Stimulated activated naive CD8-positive, alpha-beta T cell treated with anti-CD3 and anti-CD28 coated beads, Interleukin-15, amount 100 ng/mL, for 72 hours (primary cell): ENCODE data around the gene SMIM24.

ENCODE experiments used
- ATAC-seq: fragments of 150-1000 bp; cut with Tn5 transposase; 2 replicates; pipeline ENCODE4 v1.10.0; 2021; ENCODE audit warnings: mild to moderate bottlenecking, moderate library complexity
- DNase-seq, 2 donors: peaks; one replicate each; pipeline ENCODE4 v3.0.0; 2021 to 2022
- H3K27ac Mint-ChIP-seq, 2 donors: one replicate each; pipeline ENCODE4 v1.8.0; 2022; ENCODE audit warnings: mild to moderate bottlenecking in 2 of 2, mixed read lengths in 2 of 2, moderate library complexity in 2 of 2
- H3K27me3 Mint-ChIP-seq: one replicate; pipeline ENCODE4 v1.8.0; 2022; ENCODE audit warnings: mixed read lengths
- H3K4me1 Mint-ChIP-seq: one replicate; pipeline ENCODE4 v1.8.0; 2022; ENCODE audit warnings: mild to moderate bottlenecking, mixed read lengths
- H3K4me3 Mint-ChIP-seq, 2 donors: one replicate each; pipeline ENCODE4 v1.8.0; 2022; ENCODE audit warnings: mild to moderate bottlenecking in 2 of 2, mixed read lengths in 2 of 2, moderate library complexity in 1 of 2
- H3K9me3 Mint-ChIP-seq, 2 donors: one replicate each; pipeline ENCODE4 v1.8.0; 2022; ENCODE audit warnings: mixed read lengths in 2 of 2

Gene SMIM24

GRCh38 chr19:3471954-3472655 lies 8.2 kb downstream of the SMIM24 start:
- Mint-ChIP-seq H3K4me1 (no peaks in the 10 kb centered on the region), H3K9me3 (peaks cover 0 to 14% of the 10 kb centered on the region in 2 donors), H3K27me3 (no peaks in the 10 kb centered on the region), H3K27ac (no peak overlapping the region), H3K4me3 (no peak overlapping the region)
- DNase-seq (peak; percentile 44 to 48), ATAC-seq (peak; percentile 44)

DNA sequence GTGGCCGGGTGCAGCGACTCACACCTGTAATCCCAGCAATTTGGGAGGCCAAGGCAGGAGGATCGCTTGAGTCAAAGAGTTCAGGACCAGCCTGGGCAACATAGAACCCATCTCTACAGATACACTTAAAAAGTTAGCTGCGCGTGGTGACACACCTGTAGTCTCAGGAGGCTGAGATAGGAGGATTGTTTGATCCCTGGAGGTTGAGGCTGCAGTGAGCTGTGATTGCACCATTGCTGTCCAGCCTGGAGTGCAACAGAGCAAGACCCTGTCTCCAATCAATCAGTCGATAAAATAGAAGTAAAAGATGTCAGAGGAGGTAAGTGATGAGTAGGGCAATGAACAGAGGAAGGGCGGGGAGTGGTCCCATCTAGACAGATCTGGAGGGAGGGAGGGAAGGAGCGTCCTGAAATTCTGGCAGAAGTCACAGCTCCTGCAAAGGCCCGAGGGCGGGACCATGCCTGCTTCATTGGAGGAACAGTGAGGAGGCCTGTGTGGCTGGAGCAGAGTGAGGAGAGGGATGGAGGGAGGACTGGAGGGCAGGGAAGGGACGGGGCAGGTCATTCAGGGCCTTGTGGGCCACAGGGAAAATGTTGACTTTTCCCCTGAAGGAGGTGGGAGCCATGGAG lies 9.7 kb downstream of the SMIM24 start:
- no peaks in the 10 kb centered on the region for H3K4me1 Mint-ChIP-seq
- peaks cover 0 to 14% of the 10 kb centered on the region in 2 donors for H3K9me3 Mint-ChIP-seq
- H3K4me3 Mint-ChIP-seq: no peak overlapping the region
- ATAC-seq (no peak), DNase-seq (no peak)
- no peaks in the 10 kb centered on the region for H3K27me3 Mint-ChIP-seq
- H3K27ac Mint-ChIP-seq: no peak overlapping the region

GRCh38 chr19:3469638-3470499 lies 10.5 kb downstream of the SMIM24 start:
- no peak for ATAC-seq
- Mint-ChIP-seq H3K27me3 (no peaks in the 10 kb centered on the region), H3K4me1 (no peaks in the 10 kb centered on the region), H3K9me3 (peaks cover 0 to 14% of the 10 kb centered on the region in 2 donors), H3K27ac (peak overlapping the region in 1 of 2 donors; percentile 3), H3K4me3 (no peak overlapping the region)
- DNase-seq: no peak

- H3K27me3 Mint-ChIP-seq: no peaks in the 10 kb centered on the region
- no peak overlapping the region for H3K27ac Mint-ChIP-seq
- DNase-seq (no peak), ATAC-seq (no peak)
- peaks cover 0 to 14% of the 10 kb centered on the region in 2 donors for H3K9me3 Mint-ChIP-seq
- H3K4me3 Mint-ChIP-seq: no peak overlapping the region
- no peaks in the 10 kb centered on the region for H3K4me1 Mint-ChIP-seq
Measured at GRCh38 chr19:3468211-3468610, 12.1 kb downstream of the SMIM24 start.

DNA sequence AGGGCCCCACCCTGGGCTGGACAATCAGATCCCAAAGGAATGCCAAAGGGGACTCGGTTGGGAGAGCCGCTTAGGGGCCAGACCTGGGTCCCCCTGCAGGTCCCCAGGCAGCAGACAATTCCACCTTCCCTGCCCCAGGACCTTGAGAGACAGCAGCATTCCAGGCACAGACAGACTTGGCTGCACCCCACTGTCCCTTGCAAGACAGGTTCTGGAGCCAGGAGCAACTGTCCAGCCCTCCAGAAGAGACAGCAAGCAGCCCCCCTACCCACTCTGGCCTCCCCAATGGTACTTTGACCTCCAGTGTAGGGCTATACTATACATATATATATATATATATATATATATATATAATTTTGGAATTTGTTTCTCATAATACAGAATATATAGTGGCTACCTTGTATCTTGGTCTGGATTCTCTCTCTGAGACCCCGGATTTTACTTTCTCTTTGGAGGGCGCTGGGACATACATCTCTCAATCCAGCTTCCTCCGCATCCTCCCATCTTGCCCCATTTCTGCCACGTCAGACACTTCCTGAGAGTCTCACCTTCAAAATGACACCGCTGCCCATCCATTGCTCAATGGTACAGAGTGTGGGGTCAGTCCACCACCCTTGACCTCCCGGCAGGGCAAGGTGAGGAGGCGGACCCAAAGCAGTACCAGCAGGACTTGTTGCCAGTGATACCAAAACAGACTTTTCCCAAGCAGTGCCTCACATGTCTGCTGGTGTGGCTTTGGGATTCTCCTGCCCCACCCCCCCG lies 12.7 kb downstream of the SMIM24 start:
- Mint-ChIP-seq H3K9me3 (peaks cover 0 to 14% of the 10 kb centered on the region in 2 donors), H3K4me3 (no peak overlapping the region), H3K4me1 (no peaks in the 10 kb centered on the region), H3K27me3 (no peaks in the 10 kb centered on the region), H3K27ac (no peak overlapping the region)
- DNase-seq (no peak), ATAC-seq (no peak)

DNA sequence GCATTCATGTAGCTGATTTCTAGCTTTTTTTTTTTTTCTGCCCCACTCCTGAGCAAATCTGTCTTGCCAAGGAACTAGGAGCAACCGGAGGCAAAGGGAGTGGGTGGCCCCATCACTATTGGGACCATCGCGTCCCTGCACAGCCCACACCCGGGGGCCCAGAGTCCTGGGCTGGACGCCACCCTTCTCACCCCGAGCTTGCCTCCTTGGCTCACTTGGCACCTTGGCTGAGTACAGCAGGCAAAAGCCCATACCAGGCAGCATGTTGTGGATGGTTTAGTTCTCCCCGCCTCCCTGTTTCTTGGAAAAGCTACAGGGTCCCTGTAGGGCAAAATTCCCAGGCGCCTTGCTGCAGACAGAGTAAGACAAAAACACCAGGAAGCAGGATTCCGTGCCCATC lies 13.7 kb downstream of the SMIM24 start:
- H3K9me3 Mint-ChIP-seq: peaks cover 0 to 14% of the 10 kb centered on the region in 2 donors
- H3K27me3 Mint-ChIP-seq: no peaks in the 10 kb centered on the region
- H3K27ac Mint-ChIP-seq: no peak overlapping the region
- H3K4me3 Mint-ChIP-seq: no peak overlapping the region
- no peaks in the 10 kb centered on the region for H3K4me1 Mint-ChIP-seq
- DNase-seq (no peak), ATAC-seq (no peak)

DNA sequence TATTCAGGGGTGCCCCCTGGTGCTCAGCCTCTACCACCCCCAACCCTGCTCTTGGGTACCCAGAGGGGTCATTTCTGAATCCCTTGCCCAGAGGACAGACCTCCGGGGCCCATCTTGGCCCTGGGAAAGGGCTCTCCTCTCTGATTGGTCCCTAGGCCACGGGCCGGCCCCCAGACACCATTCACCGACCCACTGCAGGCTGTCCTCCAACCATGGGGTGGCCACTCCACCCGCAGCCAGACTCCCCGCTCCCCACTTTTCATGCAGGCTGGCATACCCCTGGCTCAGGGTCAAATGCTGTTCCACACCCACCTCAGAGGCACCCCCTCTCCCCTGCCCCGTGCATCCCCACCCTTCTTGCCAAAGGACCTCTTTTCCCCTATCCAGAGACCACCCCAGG lies 14.8 kb downstream of the SMIM24 start:
- Mint-ChIP-seq H3K27ac (peak overlapping the region in 1 of 2 donors; percentile 8), H3K4me1 (no peaks in the 10 kb centered on the region), H3K9me3 (peaks cover 0 to 14% of the 10 kb centered on the region in 2 donors), H3K27me3 (no peaks in the 10 kb centered on the region), H3K4me3 (no peak overlapping the region)
- no peak for DNase-seq
- no peak for ATAC-seq

GRCh38 chr19:3464587-3465235 lies 15.6 kb downstream of the SMIM24 start:
- no peak for ATAC-seq
- no peak for DNase-seq
- H3K9me3 Mint-ChIP-seq: peaks cover 0 to 14% of the 10 kb centered on the region in 2 donors
- no peak overlapping the region for H3K4me3 Mint-ChIP-seq
- peak overlapping the region in 1 of 2 donors; percentile 71 for H3K27ac Mint-ChIP-seq
- no peaks in the 10 kb centered on the region for H3K27me3 Mint-ChIP-seq
- H3K4me1 Mint-ChIP-seq: no peaks in the 10 kb centered on the region

DNA sequence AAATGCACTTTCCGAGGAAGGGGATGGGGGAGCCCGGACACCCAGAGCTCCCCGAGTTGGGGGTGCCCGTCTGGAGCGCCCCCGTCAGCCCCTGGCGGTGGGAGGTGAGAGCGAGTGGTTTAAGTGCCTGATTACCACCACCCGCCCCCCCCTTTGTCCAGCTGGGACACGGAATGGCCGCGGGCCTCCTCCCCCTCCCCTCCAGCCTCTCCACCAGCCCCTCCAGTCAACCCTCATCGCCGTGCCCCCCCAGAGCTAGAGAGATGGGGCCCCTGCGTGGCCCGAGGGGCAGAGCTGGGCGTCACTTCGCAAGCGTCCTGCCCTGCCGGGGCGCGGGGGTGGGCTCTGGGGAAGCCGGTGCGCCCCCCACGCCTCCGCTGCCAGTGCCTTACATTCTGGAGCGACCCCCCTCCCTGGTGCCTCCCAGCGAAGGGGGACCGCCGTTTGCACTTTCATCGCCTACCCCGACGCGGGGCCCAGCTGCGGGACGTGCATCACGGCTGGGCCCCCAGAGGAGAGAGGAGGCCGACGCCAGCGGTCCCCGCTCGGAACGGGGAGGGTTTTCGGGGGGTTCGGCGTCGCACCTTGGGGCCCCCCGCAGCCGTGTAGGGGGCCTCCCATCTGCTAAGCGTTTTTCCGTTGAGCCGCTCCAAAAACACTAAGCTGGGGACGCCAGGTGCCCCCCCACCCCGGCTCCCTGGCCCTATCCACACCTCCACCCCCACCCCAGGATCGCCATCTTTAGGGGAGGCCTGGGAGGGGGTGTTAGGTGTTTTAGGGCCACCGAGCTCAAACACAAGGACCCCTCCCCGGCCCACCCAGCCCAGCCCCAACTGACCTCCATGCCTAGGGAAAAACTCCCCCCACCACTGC lies 16.4 kb downstream of the SMIM24 start:
- Mint-ChIP-seq H3K4me3 (no peak overlapping the region), H3K4me1 (no peaks in the 10 kb centered on the region), H3K27ac (no peak overlapping the region), H3K27me3 (no peaks in the 10 kb centered on the region), H3K9me3 (peaks cover 0 to 14% of the 10 kb centered on the region in 2 donors)
- ATAC-seq (peak; percentile 48), DNase-seq (no peak)

DNA sequence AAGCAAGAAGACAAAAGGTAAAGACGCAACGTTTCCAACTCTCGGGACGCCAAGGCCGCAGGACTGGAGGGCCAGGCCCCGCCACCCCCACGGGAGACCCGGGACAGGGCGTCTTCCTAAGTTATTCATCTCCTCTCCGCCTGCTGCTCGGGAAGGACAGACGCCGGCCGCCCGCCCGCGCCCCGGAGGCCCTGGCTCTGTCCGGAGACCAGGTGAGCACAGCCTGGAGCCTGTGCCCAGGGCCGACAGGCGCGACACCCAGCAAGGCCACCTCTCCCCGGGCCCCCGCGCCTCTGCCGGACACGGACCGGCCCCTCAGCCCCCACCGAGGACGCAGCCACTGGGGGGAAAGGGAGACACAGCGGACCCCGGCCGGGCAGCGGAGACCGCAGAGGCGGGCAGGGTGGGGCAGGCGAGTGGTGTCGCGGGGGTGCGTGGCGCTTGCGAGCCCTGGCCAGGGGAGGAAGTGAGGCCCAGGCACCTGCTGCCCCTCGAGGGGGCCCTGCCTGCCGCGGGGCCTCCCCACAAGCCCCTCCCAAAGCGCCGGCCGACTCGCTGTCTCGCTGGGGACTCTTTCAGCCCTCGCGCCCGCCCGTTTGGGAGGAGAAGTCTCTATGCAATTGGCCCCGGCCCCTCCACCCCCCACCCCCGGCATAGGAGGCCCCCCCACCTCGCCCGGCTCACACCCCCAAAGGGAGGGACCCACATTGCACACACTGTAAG lies 17.2 kb downstream of the SMIM24 start:
- DNase-seq: no peak
- peak; percentile 32 for ATAC-seq
- Mint-ChIP-seq H3K9me3 (peaks cover 0 to 7% of the 10 kb centered on the region in 2 donors), H3K27me3 (no peaks in the 10 kb centered on the region), H3K4me1 (no peaks in the 10 kb centered on the region), H3K27ac (no peak overlapping the region), H3K4me3 (no peak overlapping the region)

DNA sequence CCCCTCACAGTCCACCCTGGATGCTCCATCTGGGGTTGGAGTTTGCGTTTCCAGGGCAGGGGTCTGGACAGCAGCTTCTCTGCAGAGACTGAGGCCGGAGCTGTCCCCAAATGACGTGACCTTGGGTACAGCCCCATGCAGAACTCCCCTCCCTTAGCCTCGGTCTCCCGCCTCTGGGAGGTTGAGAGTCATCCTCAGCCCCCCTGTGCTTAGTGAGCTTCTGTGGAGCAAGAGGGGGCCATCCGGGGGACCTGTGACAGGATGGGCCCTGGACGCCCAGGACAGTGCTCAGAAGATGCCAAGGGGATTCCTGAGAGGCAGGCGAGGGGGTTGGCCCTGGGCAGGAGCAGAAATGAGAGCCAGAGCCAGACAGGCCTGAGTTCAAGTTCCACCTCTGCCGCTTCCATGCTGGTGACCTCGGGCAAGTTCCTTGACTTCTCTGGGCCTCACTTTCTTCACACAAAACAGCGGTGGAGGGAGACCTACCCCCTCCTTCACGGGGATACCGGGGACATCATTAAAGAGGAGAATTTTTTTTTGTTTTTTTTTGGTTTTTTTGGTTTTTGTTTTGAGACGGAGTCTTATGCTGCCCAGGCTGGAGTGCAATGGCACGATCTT lies 20.3 kb downstream of the SMIM24 start:
- no peak for ATAC-seq
- no peak overlapping the region for H3K4me3 Mint-ChIP-seq
- no peaks in the 10 kb centered on the region for H3K27me3 Mint-ChIP-seq
- no peak for DNase-seq
- H3K4me1 Mint-ChIP-seq: no peaks in the 10 kb centered on the region
- H3K9me3 Mint-ChIP-seq: no peaks in the 10 kb centered on the region
- peak overlapping the region in 1 of 2 donors; percentile 27 for H3K27ac Mint-ChIP-seq

DNA sequence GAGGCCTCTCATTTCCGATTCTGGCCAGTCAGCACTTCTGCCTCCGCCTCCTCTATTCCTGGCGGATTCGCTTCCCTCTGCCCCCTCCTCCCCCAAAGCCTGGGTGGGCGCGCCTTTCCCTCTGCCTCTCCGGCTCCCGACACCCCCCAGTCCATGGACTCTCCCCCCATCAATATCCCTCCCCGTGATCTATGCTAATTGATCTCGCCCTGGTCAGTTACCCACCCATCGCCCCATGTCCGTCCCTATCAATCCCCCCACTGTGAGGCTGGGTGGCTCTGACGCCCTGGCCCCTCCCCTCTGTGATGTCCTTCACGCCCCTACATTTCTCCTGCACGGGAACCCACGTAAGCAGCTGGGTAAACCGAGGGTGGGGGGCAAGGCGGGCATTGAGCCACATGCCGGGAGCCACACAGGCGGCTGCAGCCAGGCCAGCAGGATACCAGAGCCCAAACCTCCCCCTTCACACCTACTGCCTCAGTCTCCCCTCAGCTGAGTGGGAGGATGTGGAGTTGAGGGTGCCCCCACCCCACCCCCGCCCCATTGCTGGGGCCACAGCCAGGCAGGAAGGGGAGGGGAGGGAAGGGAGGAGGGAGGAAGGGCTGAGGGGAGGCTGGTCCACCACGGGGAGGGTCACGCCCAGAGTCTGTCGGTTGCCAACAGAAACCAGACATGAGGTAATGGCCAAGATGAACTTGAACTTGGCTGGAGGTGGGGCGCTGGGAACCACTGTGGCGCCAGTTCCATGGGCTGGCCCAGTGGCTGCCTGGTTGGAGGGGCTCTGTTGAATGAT lies 21.0 kb downstream of the SMIM24 start:
- no peaks in the 10 kb centered on the region for H3K4me1 Mint-ChIP-seq
- H3K27ac Mint-ChIP-seq: no peak overlapping the region
- no peak for DNase-seq
- no peak for ATAC-seq
- no peaks in the 10 kb centered on the region for H3K27me3 Mint-ChIP-seq
- H3K4me3 Mint-ChIP-seq: no peak overlapping the region
- no peaks in the 10 kb centered on the region for H3K9me3 Mint-ChIP-seq
